Endothelial cell of umbilical vein (primary cell): ENCODE measurements around the gene TSGA10IP. TPM values are rescaled to one million over a fixed set of nuclear protein-coding genes. Genes with fewer than 3 reads are reported as not detected.

ENCODE experiments used
- BruUV-seq: library from RNA; stranded (reverse); fragments of 400-500 nt; replicated peaks from 2 replicates; lab custom pipeline; 2021; lab: Mats Ljungman, UMichigan
- CTCF ChIA-PET: fragments of 300-600, 350-600 bp; sonication (Branson Sonifier 250); formaldehyde crosslinking; loops from one replicate; lab custom pipeline; 2021; ENCODE audit warnings: antibody characterized with exemption, inconsistent platforms; lab: Charles Lee
- POLR2A ChIA-PET: fragments of 300-600, 350-600 bp; sonication (Branson Sonifier 250); formaldehyde crosslinking; loops from one replicate; lab custom pipeline; 2021; ENCODE audit warnings: antibody characterized with exemption, inconsistent platforms; lab: Charles Lee
- DNase-seq: peaks from one replicate; pipeline ENCODE4 v3.0.0-alpha.2; 2011; ENCODE audit warnings: low read depth, low spot score
- FAIRE-seq: peaks from 2 replicates; lab custom pipeline; 2011; peaks lifted over from hg19 to GRCh38; lab: Jason Lieb, UNC
- H2AFZ ChIP-seq: 2 replicates; pipeline ENCODE4 v1.6.0; 2012; ENCODE audit warnings: low read depth, low read length, control low read depth, inconsistent platforms
- H3K27ac ChIP-seq: 2 replicates; pipeline ENCODE4 v1.5.1; 2011; ENCODE audit warnings: low read depth, mild to moderate bottlenecking, control low read depth, low read length, moderate library complexity; ENCODE audit not compliant: insufficient read depth
- H3K27me3 ChIP-seq, 2 experiments: 2 replicates each; pipeline versions ENCODE4 v1.6.0 to v1.6.1; 2011; ENCODE audit warnings: low read length in 2 of 2, mixed read lengths in 1 of 2; ENCODE audit not compliant: control insufficient read depth in 2 of 2, insufficient read depth in 2 of 2
- H3K36me3 ChIP-seq, 2 experiments: 2 replicates in 1 of 2; 3 replicates in 1 of 2; pipeline ENCODE4 v1.5.1; 2011; ENCODE audit warnings: low read length in 2 of 2, mild to moderate bottlenecking in 1 of 2, moderate library complexity in 1 of 2; ENCODE audit not compliant: control insufficient read depth in 2 of 2, insufficient read depth in 2 of 2; ENCODE audit errors: extremely low read depth in 1 of 2
- H3K4me1 ChIP-seq: 3 replicates; pipeline ENCODE4 v1.5.1; 2011; ENCODE audit warnings: mild to moderate bottlenecking, low read length; ENCODE audit not compliant: control insufficient read depth, insufficient read depth; ENCODE audit errors: extremely low read depth
- H3K4me2 ChIP-seq: 2 replicates; pipeline ENCODE4 v1.6.1; 2011; ENCODE audit warnings: low read length, control low read depth, mixed read lengths; ENCODE audit not compliant: insufficient read depth
- H3K4me3 ChIP-seq, 3 experiments: fragments of 200-600 bp in 1 of 3; sonication (generic), shearing (Covaris generic) in 1 of 3; replicated peaks in 1 of 3; 2 replicates each; pipeline ENCODE4 v1.5.1; 2011 to 2016; ENCODE audit warnings: control low read depth in 3 of 3, low read length in 3 of 3, mild to moderate bottlenecking in 2 of 3, inconsistent platforms in 1 of 3, low read depth in 1 of 3, moderate library complexity in 1 of 3; ENCODE audit not compliant: insufficient read depth in 1 of 3
- H3K79me2 ChIP-seq: 2 replicates; pipeline ENCODE4 v1.6.0; 2012; ENCODE audit warnings: low read length, inconsistent platforms; ENCODE audit not compliant: control insufficient read depth, insufficient read depth
- H3K9ac ChIP-seq: replicated peaks from 2 replicates; pipeline ENCODE3; 2011; ENCODE audit warnings: low read length, control low read depth; ENCODE audit not compliant: insufficient read depth; ENCODE audit errors: extremely low read depth
- H3K9me1 ChIP-seq: replicated peaks from 3 replicates; pipeline ENCODE4 v1.6.0; 2011; ENCODE audit warnings: mild to moderate bottlenecking, low read length; ENCODE audit not compliant: control insufficient read depth, insufficient read depth; ENCODE audit errors: extremely low read depth
- H3K9me3 ChIP-seq: replicated peaks from 2 replicates; pipeline ENCODE4 v1.5.1; 2012; ENCODE audit warnings: low read length, inconsistent platforms; ENCODE audit not compliant: control insufficient read depth, insufficient read depth
- H4K20me1 ChIP-seq: replicated peaks from 2 replicates; pipeline ENCODE3; 2011; ENCODE audit warnings: mild to moderate bottlenecking, low read length; ENCODE audit not compliant: control insufficient read depth, insufficient read depth; ENCODE audit errors: extremely low read depth
- EZH2 ChIP-seq: IDR thresholded peaks from 2 replicates; pipeline ENCODE4 v1.6.1; 2012; ENCODE audit warnings: borderline replicate concordance, low read depth, mild to moderate bottlenecking, moderate library complexity, low read length, inconsistent platforms; ENCODE audit not compliant: severe bottlenecking
- FOS ChIP-seq: IDR thresholded peaks from 2 replicates; pipeline ENCODE4 v1.6.1; 2011; ENCODE audit warnings: mild to moderate bottlenecking, low read length, moderate library complexity, borderline replicate concordance; ENCODE audit not compliant: insufficient read depth
- GATA2 ChIP-seq: IDR thresholded peaks from 2 replicates; pipeline ENCODE4 v1.7.0; 2011; ENCODE audit warnings: low read depth, mild to moderate bottlenecking, moderate library complexity, mixed read lengths, low read length; ENCODE audit not compliant: insufficient read length, insufficient read depth
- JUN ChIP-seq: IDR thresholded peaks from 2 replicates; pipeline ENCODE4 v1.6.1; 2011; ENCODE audit warnings: borderline replicate concordance, low read depth; ENCODE audit not compliant: insufficient read length, insufficient read depth
- MYC ChIP-seq: IDR thresholded peaks from one replicate; pipeline ENCODE4 v1.6.1; 2011; ENCODE audit warnings: mild to moderate bottlenecking, low read depth, low read length
- POLR2A ChIP-seq: IDR thresholded peaks from 2 replicates; pipeline ENCODE4 v1.6.1; 2012; ENCODE audit warnings: low read depth, mild to moderate bottlenecking, control low read depth, low read length
- POLR2AphosphoS5 ChIP-seq: IDR thresholded peaks from 2 replicates; pipeline ENCODE4 v1.6.1; 2012; ENCODE audit warnings: low read depth, mild to moderate bottlenecking, control low read depth, low read length, moderate library complexity; ENCODE audit not compliant: insufficient read depth
- dilution Hi-C: fragments of 300-500 bp; cut with MboI; formaldehyde crosslinking; loops from one replicate; pipeline ENCODE4 v1.15.0; 2019; ENCODE audit warnings: low sequenced_read_pairs; ENCODE audit not compliant: extremely low pct_ligation_motif_present
- intact Hi-C: fragments of 100-400 bp; cut with micrococcal nuclease; formaldehyde crosslinking; loops from one replicate; pipeline ENCODE4 v1.10.0; 2022
- polyA plus RNA-seq, 4 experiments: library from polyadenylated mRNA; depleted of rRNA in 3 of 4; stranded (reverse) in 3 of 4; unstranded in 1 of 4; fragments of >200 nt; gene quantifications; 2 replicates each; pipeline versions ENCODE4 v1.2.1 to v1.2.3, GENCODE V29; 2011 to 2012; ENCODE audit warnings: missing spikeins in 1 of 4
- total RNA-seq: library from RNA; stranded (reverse); gene quantifications from 2 replicates; pipeline ENCODE4 v1.2.3, GENCODE V29; 2021
- TF ChIP-seq, protein P1 (sequence below), 2 donors: IDR thresholded peaks; 1 replicate in 1 of 2; 2 replicates in 1 of 2; pipeline ENCODE4 v1.5.1; 2011; ENCODE audit warnings: low read length in 2 of 2, mild to moderate bottlenecking in 2 of 2, moderate library complexity in 2 of 2, control low read depth in 1 of 2, inconsistent platforms in 1 of 2, low read depth in 1 of 2; ENCODE audit not compliant: insufficient read depth in 1 of 2; ENCODE audit errors: extremely low read depth in 1 of 2
- TF ChIP-seq, protein P2 (sequence below): IDR thresholded peaks from 2 replicates; pipeline ENCODE4 v1.6.1; 2011; ENCODE audit not compliant: insufficient read depth, insufficient read length

The TSGA10IP gene
- total and polyA plus RNA-seq, 2 donors (not counting 3 experiments of a cell fraction or from before 2014, with no cell fraction given) = not detected

GRCh38 chr11:66006891-66007176 lies 61.6 kb downstream of the TSGA10IP start:
- H3K36me3 ChIP-seq = peaks cover 0 to 7% of the 10 kb centered on the region in 2 experiments
- no peaks in the 10 kb centered on the region for H3K9me1 ChIP-seq
- no peak for DNase-seq
- no peaks in the 10 kb centered on the region for H3K9me3 ChIP-seq
- intact Hi-C loops = no loop called here
- peaks cover 6% of the 10 kb centered on the region for H3K4me1 ChIP-seq
- no peaks in the 10 kb centered on the region for H4K20me1 ChIP-seq
- BruUV-seq = no TSS peak
- ChIA-PET POLR2A (no interaction called here), CTCF (interaction anchor here (3.9 kb wide), 1 partner anchor 15 kb away, joined by 37 read pairs; no protein-coding TSS in a partner anchor)
- H3K9ac ChIP-seq = no peak overlapping the region
- peaks cover 15% of the 10 kb centered on the region for H3K79me2 ChIP-seq
- no peak for TF ChIP-seq FOS
- TF ChIP-seq POLR2AphosphoS5 = no peak
- no peak for TF ChIP-seq JUN
- TF ChIP-seq POLR2A = no peak
- no peak for TF ChIP-seq EZH2
- TF ChIP-seq, protein P1, sequence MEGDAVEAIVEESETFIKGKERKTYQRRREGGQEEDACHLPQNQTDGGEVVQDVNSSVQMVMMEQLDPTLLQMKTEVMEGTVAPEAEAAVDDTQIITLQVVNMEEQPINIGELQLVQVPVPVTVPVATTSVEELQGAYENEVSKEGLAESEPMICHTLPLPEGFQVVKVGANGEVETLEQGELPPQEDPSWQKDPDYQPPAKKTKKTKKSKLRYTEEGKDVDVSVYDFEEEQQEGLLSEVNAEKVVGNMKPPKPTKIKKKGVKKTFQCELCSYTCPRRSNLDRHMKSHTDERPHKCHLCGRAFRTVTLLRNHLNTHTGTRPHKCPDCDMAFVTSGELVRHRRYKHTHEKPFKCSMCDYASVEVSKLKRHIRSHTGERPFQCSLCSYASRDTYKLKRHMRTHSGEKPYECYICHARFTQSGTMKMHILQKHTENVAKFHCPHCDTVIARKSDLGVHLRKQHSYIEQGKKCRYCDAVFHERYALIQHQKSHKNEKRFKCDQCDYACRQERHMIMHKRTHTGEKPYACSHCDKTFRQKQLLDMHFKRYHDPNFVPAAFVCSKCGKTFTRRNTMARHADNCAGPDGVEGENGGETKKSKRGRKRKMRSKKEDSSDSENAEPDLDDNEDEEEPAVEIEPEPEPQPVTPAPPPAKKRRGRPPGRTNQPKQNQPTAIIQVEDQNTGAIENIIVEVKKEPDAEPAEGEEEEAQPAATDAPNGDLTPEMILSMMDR (IDR thresholded peaks at IDR 0.05; ENCODE audit: extremely low read depth in 1 of 2, insufficient read depth in 1 of 2, low read depth in 1 of 2, low read length in 2 of 2) = no peak
- TF ChIP-seq, protein P2, sequence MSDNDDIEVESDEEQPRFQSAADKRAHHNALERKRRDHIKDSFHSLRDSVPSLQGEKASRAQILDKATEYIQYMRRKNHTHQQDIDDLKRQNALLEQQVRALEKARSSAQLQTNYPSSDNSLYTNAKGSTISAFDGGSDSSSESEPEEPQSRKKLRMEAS = no peak
- no peak for TF ChIP-seq GATA2
- no peak for TF ChIP-seq MYC
- no peak overlapping the region for H3K4me2 ChIP-seq
- H3K27ac ChIP-seq = no peak overlapping the region
- H3K4me3 ChIP-seq = no peak overlapping the region
- no peak overlapping the region for H2AFZ ChIP-seq
- H3K27me3 ChIP-seq = peaks cover 2% of the 10 kb centered on the region in 2 experiments
- FAIRE-seq = no peak
- dilution Hi-C loops = no loop called here
